ENCODE data around the gene KRTAP4-11.
"Not testable (repeated sequence)": the region's sequence is repeated elsewhere in the genome, so short reads cannot be mapped to it uniquely, and the experiment has no call there.

The KRTAP4-11 gene

DNA sequence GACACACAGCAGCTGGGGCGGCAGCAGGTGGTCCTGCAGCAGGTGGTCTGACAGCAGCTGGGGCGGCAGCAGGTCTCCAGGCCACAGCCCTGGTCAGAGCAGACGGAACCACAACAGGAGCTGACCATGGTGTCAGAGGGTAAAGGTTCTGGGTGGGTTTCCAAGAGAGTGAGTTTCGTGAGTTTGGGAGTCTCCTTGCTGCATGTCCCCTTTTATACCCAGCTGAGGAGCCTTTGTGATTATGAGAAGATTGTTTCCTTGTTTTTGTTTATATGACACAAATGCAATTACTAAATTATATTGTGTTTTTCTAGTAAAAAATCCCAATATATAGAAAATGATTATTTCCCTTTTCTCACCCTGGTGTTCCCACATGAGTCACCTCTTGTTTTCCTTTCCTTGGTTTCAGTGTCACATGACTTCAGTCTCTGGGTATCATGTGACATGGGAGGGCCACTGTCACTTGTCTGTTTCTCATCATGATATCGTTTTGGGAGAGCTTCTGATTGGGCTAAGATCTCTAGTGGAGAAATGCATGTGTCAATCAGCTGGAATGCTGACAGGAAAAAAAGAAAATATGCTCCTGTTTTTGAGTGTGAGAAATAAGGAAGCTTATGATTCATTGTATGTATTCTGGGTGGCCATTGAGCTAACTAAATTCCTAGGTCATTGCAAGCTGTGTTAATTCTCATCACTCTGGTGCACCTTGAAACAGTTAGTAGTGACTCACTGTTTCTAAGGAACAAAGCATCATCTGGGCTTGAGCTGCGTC, 22.4 kb upstream of the KRTAP4-11 start, which contains the start of gene KRTAP4-6:
Gene KRTAP4-6 (minus strand): TSS at position 185 of the 772 bp plus-strand sequence. CDS start 57 bp downstream, at position 128.
- Histone ChIP-seq H3K27ac (ENCODE audit: insufficient read depth in 1 of 2, low read depth in 1 of 2, low read length in 2 of 2, poor library complexity in 1 of 2, severe bottlenecking in 2 of 2) (no peak within 1 kb of the TSS), H3K4me3 (ENCODE audit: control insufficient read depth in 1 of 7, extremely low read depth in 1 of 7, insufficient read depth in 4 of 7, low read depth in 2 of 7, low read length in 6 of 7) (no peak within 1 kb of the TSS), H3K9me3 (ENCODE audit: control extremely low read depth in 1 of 5, control insufficient read depth in 4 of 5, insufficient read depth in 2 of 5, low read depth in 1 of 5, low read length in 4 of 5) (peaks cover 4 to 41% (median 11%) of the 10 kb centered on the region in 5 experiments), H3K4me1 (ENCODE audit: control extremely low read depth in 1 of 4, control insufficient read depth in 4 of 4, insufficient read depth in 4 of 4, low read length in 3 of 4) (no peaks in the 10 kb centered on the region), H3K36me3 (ENCODE audit: control insufficient read depth in 4 of 4, insufficient read depth in 4 of 4, low read length in 3 of 4) (no peaks in the 10 kb centered on the region), H3K27me3 (replicated peaks in 2 of 5; ENCODE audit: control insufficient read depth in 4 of 5, insufficient read depth in 5 of 5, low read length in 4 of 5) (no peaks in the 10 kb centered on the region)
- WGBS (ENCODE audit: insufficient coverage), result 100% methylated on average over 4 of the region's 6 CpGs
- POLR2A ChIA-PET, result interaction anchor here (0.6 kb wide), 1 partner anchor 163 kb away, joined by 4 read pairs; no protein-coding TSS in a partner anchor
- CTCF ChIA-PET, result interaction anchor here (0.9 kb wide), 1 partner anchor 10 kb away, joined by 3 read pairs; no protein-coding TSS in a partner anchor
- peak in 1 of 3 donors; percentile 20 for DNase-seq

DNA sequence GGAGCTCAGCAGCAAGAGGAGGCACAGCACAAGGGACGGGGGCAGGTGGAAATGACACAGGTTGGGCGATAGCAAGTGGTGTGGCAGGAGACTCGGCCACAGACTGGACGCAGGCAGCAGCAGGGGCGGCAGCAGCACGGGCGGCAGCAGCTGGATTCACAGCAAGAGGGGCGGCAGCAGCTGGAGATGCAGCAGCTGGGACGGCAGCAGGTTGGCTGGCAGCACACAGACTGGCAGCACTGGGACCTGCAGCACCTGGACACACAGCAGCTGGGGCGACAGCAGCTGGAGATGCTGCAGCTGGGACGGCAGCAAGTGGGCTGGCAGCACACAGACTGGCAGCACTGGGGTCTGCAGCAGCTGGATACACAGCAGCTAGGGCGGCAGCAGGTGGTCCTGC, 21.7 kb upstream of the KRTAP4-11 start:
- H3K36me3 ChIP-seq (ENCODE audit: control insufficient read depth in 4 of 4, insufficient read depth in 4 of 4, low read length in 3 of 4); POLR2A ChIA-PET; H3K27ac ChIP-seq (ENCODE audit: insufficient read depth in 1 of 2, low read depth in 1 of 2, low read length in 2 of 2, poor library complexity in 1 of 2, severe bottlenecking in 2 of 2); H3K4me3 ChIP-seq (ENCODE audit: control insufficient read depth in 1 of 7, extremely low read depth in 1 of 7, insufficient read depth in 4 of 7, low read depth in 2 of 7, low read length in 6 of 7); H3K4me1 ChIP-seq (ENCODE audit: control extremely low read depth in 1 of 4, control insufficient read depth in 4 of 4, insufficient read depth in 4 of 4, low read length in 3 of 4); DNase-seq; CTCF ChIA-PET; H3K27me3 ChIP-seq (replicated peaks in 2 of 5; ENCODE audit: control insufficient read depth in 4 of 5, insufficient read depth in 5 of 5, low read length in 4 of 5): not testable (repeated sequence)
- WGBS (ENCODE audit: insufficient coverage), result 92% methylated on average over 12 of the region's 12 CpGs
- peaks cover 4 to 41% (median 11%) of the 10 kb centered on the region in 5 experiments for H3K9me3 ChIP-seq (ENCODE audit: control extremely low read depth in 1 of 5, control insufficient read depth in 4 of 5, insufficient read depth in 2 of 5, low read depth in 1 of 5, low read length in 4 of 5)

DNA sequence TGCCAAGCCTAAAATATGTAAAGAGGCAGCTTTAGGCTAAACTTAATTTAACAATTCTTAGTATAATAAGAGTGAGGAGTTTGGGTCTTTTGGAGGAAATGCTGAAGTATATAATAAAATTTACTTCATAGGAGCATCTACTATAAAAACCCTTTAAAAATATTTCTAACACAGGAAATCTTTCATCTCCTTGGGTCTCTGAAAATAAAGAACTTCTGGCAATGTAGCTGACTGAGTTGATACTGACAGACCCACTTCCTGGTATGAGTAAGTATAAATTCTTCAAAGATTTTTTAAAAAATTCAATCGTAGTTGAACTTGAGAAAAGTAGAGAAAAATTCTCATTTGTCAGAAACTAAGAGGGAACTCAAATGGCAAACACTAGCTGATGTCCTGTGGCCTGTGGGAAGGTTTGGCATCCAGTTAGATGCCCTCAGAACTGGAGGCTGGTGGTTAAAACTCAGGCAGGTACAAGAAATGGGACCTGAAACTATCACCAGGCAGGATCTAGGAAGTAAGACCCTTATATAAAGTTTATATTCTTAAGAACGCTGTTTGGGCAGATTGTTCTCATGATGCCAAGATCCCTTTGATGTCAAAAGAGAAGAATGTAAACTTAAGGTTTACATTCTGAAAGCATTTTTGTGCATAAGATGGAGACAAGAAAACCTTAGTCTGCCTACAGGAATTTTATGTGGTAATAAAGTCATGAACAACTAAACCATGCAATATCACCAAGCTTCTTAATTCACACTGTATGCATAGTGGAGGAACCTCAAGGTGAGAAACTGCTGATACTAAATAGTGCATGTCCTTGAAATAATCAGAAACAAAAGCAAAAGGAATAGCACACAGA, 15.9 kb upstream of the KRTAP4-11 start:
- WGBS (ENCODE audit: insufficient coverage), result no CpG with 5 or more reads among the region's 2 CpGs
- DNase-seq, result peak in 2 of 3 donors; percentile 26 to 30
- Histone ChIP-seq H3K4me3 (ENCODE audit: control insufficient read depth in 1 of 7, extremely low read depth in 1 of 7, insufficient read depth in 4 of 7, low read depth in 2 of 7, low read length in 6 of 7) (no peak overlapping the region), H3K27me3 (replicated peaks in 2 of 5; ENCODE audit: control insufficient read depth in 4 of 5, insufficient read depth in 5 of 5, low read length in 4 of 5) (no peaks in the 10 kb centered on the region), H3K27ac (ENCODE audit: insufficient read depth in 1 of 2, low read depth in 1 of 2, low read length in 2 of 2, poor library complexity in 1 of 2, severe bottlenecking in 2 of 2) (no peak overlapping the region), H3K36me3 (ENCODE audit: control insufficient read depth in 4 of 4, insufficient read depth in 4 of 4, low read length in 3 of 4) (no peaks in the 10 kb centered on the region), H3K4me1 (ENCODE audit: control extremely low read depth in 1 of 4, control insufficient read depth in 4 of 4, insufficient read depth in 4 of 4, low read length in 3 of 4) (peaks cover 0 to 4% (median 0%) of the 10 kb centered on the region in 4 experiments), H3K9me3 (ENCODE audit: control extremely low read depth in 1 of 5, control insufficient read depth in 4 of 5, insufficient read depth in 2 of 5, low read depth in 1 of 5, low read length in 4 of 5) (peaks cover 0 to 8% (median 3%) of the 10 kb centered on the region in 5 experiments)
- CTCF ChIA-PET, result no interaction called here
- POLR2A ChIA-PET, result no interaction called here

DNA sequence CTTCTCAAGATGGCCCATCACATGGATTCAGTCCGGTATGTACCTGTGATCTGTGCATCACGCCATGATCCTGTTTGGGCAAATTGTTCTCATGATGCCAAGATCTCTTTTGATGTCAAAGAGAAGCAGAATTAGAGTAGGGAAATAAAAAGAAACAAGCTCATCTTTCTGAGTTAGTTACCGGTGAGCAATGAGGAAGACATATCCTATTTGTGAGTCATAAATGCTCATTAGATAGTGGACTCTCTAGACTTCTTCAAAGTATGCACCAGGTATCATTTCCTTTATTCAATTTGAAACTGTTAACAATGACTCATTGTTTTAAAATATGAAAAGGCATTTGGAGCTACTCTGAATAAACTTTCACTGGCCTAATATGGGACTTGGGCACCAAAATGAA, 13.8 kb upstream of the KRTAP4-11 start:
- H3K27ac ChIP-seq (ENCODE audit: insufficient read depth in 1 of 2, low read depth in 1 of 2, low read length in 2 of 2, poor library complexity in 1 of 2, severe bottlenecking in 2 of 2), result no peak overlapping the region
- H3K36me3 ChIP-seq (ENCODE audit: control insufficient read depth in 4 of 4, insufficient read depth in 4 of 4, low read length in 3 of 4), result no peaks in the 10 kb centered on the region
- CTCF ChIA-PET, result no interaction called here
- no peaks in the 10 kb centered on the region for H3K27me3 ChIP-seq (replicated peaks in 2 of 5; ENCODE audit: control insufficient read depth in 4 of 5, insufficient read depth in 5 of 5, low read length in 4 of 5)
- WGBS (ENCODE audit: insufficient coverage), result 100% methylated on average over 2 of the region's 3 CpGs
- DNase-seq, result peak in 1 of 3 donors; percentile 12
- no peaks in the 10 kb centered on the region for H3K9me3 ChIP-seq (ENCODE audit: control extremely low read depth in 1 of 5, control insufficient read depth in 4 of 5, insufficient read depth in 2 of 5, low read depth in 1 of 5, low read length in 4 of 5)
- POLR2A ChIA-PET, result no interaction called here
- peaks cover 0 to 4% (median 0%) of the 10 kb centered on the region in 4 experiments for H3K4me1 ChIP-seq (ENCODE audit: control extremely low read depth in 1 of 4, control insufficient read depth in 4 of 4, insufficient read depth in 4 of 4, low read length in 3 of 4)
- H3K4me3 ChIP-seq (ENCODE audit: control insufficient read depth in 1 of 7, extremely low read depth in 1 of 7, insufficient read depth in 4 of 7, low read depth in 2 of 7, low read length in 6 of 7), result no peak overlapping the region

DNA sequence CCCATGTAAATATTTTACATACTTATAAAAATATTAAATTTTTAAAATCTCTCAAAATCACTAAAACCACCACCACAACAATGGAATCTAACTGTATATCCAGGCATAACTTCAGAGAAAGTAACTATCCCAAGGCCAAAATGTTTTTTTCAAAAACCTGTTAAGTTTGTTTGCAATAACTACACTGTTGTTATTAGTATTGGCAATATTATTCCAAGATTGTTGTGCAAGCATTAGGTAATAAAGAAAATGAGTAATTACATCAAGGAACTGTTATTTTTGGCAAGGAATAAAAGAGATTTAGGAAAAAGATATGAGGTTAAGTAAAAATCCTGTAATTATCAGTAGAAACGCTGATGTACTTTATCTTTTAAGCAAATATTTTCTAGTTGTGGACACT, 9.2 kb upstream of the KRTAP4-11 start:
- ChIA-PET CTCF (no interaction called here), POLR2A (no interaction called here)
- Histone ChIP-seq H3K27me3 (replicated peaks in 2 of 5; ENCODE audit: control insufficient read depth in 4 of 5, insufficient read depth in 5 of 5, low read length in 4 of 5) (no peaks in the 10 kb centered on the region), H3K27ac (ENCODE audit: insufficient read depth in 1 of 2, low read depth in 1 of 2, low read length in 2 of 2, poor library complexity in 1 of 2, severe bottlenecking in 2 of 2) (no peak overlapping the region), H3K9me3 (ENCODE audit: control extremely low read depth in 1 of 5, control insufficient read depth in 4 of 5, insufficient read depth in 2 of 5, low read depth in 1 of 5, low read length in 4 of 5) (peaks cover 0 to 10% (median 0%) of the 10 kb centered on the region in 5 experiments), H3K4me1 (ENCODE audit: control extremely low read depth in 1 of 4, control insufficient read depth in 4 of 4, insufficient read depth in 4 of 4, low read length in 3 of 4) (peaks cover 0 to 15% (median 9%) of the 10 kb centered on the region in 4 experiments), H3K4me3 (ENCODE audit: control insufficient read depth in 1 of 7, extremely low read depth in 1 of 7, insufficient read depth in 4 of 7, low read depth in 2 of 7, low read length in 6 of 7) (no peak overlapping the region), H3K36me3 (ENCODE audit: control insufficient read depth in 4 of 4, insufficient read depth in 4 of 4, low read length in 3 of 4) (no peaks in the 10 kb centered on the region)
- DNase-seq, result no peak
- 100% methylated on average over 1 of the region's 1 CpG for WGBS (ENCODE audit: insufficient coverage)

DNA sequence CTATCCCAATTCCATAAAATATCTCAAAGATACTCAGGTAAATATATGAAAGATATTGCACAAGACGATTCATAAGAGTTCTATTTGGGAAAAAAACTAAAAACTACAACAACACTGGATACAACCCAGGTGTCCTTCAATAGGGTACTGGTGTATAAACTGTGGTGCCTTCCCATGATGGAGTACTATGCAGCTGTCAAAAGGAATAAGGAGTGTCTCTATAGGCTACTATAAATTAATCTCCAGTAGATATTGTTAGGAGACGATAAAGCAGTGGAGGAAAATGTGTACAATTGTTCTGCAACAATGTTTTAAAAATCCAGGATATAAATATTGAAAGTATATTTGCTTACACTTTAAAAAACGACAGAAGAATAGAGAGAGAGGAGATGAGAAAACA, 8.2 kb upstream of the KRTAP4-11 start:
- POLR2A ChIA-PET, result no interaction called here
- no peaks in the 10 kb centered on the region for H3K27me3 ChIP-seq (replicated peaks in 2 of 5; ENCODE audit: control insufficient read depth in 4 of 5, insufficient read depth in 5 of 5, low read length in 4 of 5)

More for the DNA sequence above, 8.2 kb upstream of the KRTAP4-11 start:
- CTCF ChIA-PET, result no interaction called here
- Histone ChIP-seq H3K4me1 (ENCODE audit: control extremely low read depth in 1 of 4, control insufficient read depth in 4 of 4, insufficient read depth in 4 of 4, low read length in 3 of 4) (peaks cover 0 to 15% (median 9%) of the 10 kb centered on the region in 4 experiments), H3K4me3 (ENCODE audit: control insufficient read depth in 1 of 7, extremely low read depth in 1 of 7, insufficient read depth in 4 of 7, low read depth in 2 of 7, low read length in 6 of 7) (no peak overlapping the region), H3K27ac (ENCODE audit: insufficient read depth in 1 of 2, low read depth in 1 of 2, low read length in 2 of 2, poor library complexity in 1 of 2, severe bottlenecking in 2 of 2) (no peak overlapping the region), H3K9me3 (ENCODE audit: control extremely low read depth in 1 of 5, control insufficient read depth in 4 of 5, insufficient read depth in 2 of 5, low read depth in 1 of 5, low read length in 4 of 5) (peaks cover 0 to 15% (median 0%) of the 10 kb centered on the region in 5 experiments), H3K36me3 (ENCODE audit: control insufficient read depth in 4 of 4, insufficient read depth in 4 of 4, low read length in 3 of 4) (no peaks in the 10 kb centered on the region)
- WGBS (ENCODE audit: insufficient coverage), result no CpG with 5 or more reads among the region's 3 CpGs
- no peak for DNase-seq
